ENCODE measurements around the gene PTPRG. TPM values are rescaled to one million over a fixed set of nuclear protein-coding genes. Genes with fewer than 3 reads are reported as not detected.

PTPRG gene
- total RNA-seq, 4 donors from 2014 or later, result 33.5 to 56.6 (median 46.9) TPM

- TF ChIP-seq POLR2A (IDR thresholded peaks at IDR 0.05), result no peak
- TF ChIP-seq, protein P1, sequence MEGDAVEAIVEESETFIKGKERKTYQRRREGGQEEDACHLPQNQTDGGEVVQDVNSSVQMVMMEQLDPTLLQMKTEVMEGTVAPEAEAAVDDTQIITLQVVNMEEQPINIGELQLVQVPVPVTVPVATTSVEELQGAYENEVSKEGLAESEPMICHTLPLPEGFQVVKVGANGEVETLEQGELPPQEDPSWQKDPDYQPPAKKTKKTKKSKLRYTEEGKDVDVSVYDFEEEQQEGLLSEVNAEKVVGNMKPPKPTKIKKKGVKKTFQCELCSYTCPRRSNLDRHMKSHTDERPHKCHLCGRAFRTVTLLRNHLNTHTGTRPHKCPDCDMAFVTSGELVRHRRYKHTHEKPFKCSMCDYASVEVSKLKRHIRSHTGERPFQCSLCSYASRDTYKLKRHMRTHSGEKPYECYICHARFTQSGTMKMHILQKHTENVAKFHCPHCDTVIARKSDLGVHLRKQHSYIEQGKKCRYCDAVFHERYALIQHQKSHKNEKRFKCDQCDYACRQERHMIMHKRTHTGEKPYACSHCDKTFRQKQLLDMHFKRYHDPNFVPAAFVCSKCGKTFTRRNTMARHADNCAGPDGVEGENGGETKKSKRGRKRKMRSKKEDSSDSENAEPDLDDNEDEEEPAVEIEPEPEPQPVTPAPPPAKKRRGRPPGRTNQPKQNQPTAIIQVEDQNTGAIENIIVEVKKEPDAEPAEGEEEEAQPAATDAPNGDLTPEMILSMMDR (IDR thresholded peaks at IDR 0.05), result no peak
- H3K4me1 ChIP-seq, result no peaks in the 10 kb centered on the region
- no peaks in the 10 kb centered on the region for H3K27me3 ChIP-seq
- no peaks in the 10 kb centered on the region for H3K36me3 ChIP-seq
- no peak for DNase-seq
- H3K9me3 ChIP-seq, result no peaks in the 10 kb centered on the region
- no peak overlapping the region for H3K4me3 ChIP-seq
- peak overlapping the region in 2 of 4 donors; percentile 6 to 15 for H3K27ac ChIP-seq
Measured at GRCh38 chr3:61828880-61829721, 267.7 kb downstream of the PTPRG start.

- Histone ChIP-seq H3K27me3 (no peaks in the 10 kb centered on the region), H3K36me3 (no peaks in the 10 kb centered on the region), H3K27ac (peak overlapping the region in 1 of 4 donors; percentile 6), H3K9me3 (no peaks in the 10 kb centered on the region), H3K4me1 (no peaks in the 10 kb centered on the region), H3K4me3 (no peak overlapping the region)
- DNase-seq, result no peak
- TF ChIP-seq, protein P1 (IDR thresholded peaks at IDR 0.05), result no peak
- no peak for TF ChIP-seq POLR2A (IDR thresholded peaks at IDR 0.05)
Measured at GRCh38 chr3:61829722-61830350, 268.5 kb downstream of the PTPRG start.

GRCh38 chr3:61831973-61832372 is 270.6 kb downstream of the PTPRG start:
- TF ChIP-seq, protein P1 (IDR thresholded peaks at IDR 0.05), result no peak
- no peak for TF ChIP-seq POLR2A (IDR thresholded peaks at IDR 0.05)
- H3K4me3 ChIP-seq, result no peak overlapping the region
- H3K36me3 ChIP-seq, result no peaks in the 10 kb centered on the region
- no peaks in the 10 kb centered on the region for H3K9me3 ChIP-seq
- H3K4me1 ChIP-seq, result no peaks in the 10 kb centered on the region
- H3K27me3 ChIP-seq, result no peaks in the 10 kb centered on the region
- DNase-seq, result no peak
- H3K27ac ChIP-seq, result no peak overlapping the region

GRCh38 chr3:61832375-61833229 is 271.2 kb downstream of the PTPRG start:
- no peak for TF ChIP-seq POLR2A (IDR thresholded peaks at IDR 0.05)
- TF ChIP-seq, protein P1 (IDR thresholded peaks at IDR 0.05), result no peak
- no peak overlapping the region for H3K4me3 ChIP-seq
- no peaks in the 10 kb centered on the region for H3K9me3 ChIP-seq
- no peaks in the 10 kb centered on the region for H3K4me1 ChIP-seq
- H3K27me3 ChIP-seq, result no peaks in the 10 kb centered on the region
- no peak overlapping the region for H3K27ac ChIP-seq
- no peak for DNase-seq
- H3K36me3 ChIP-seq, result no peaks in the 10 kb centered on the region

- Histone ChIP-seq H3K4me3 (no peak overlapping the region), H3K9me3 (no peaks in the 10 kb centered on the region), H3K27me3 (no peaks in the 10 kb centered on the region), H3K4me1 (no peaks in the 10 kb centered on the region), H3K36me3 (no peaks in the 10 kb centered on the region), H3K27ac (no peak overlapping the region)
- TF ChIP-seq, protein P1 (IDR thresholded peaks at IDR 0.05), result no peak
- no peak for TF ChIP-seq POLR2A (IDR thresholded peaks at IDR 0.05)
- no peak for DNase-seq
Measured at GRCh38 chr3:61839256-61839655, 277.9 kb downstream of the PTPRG start.
